ENCODE results near the gene TAAR2. TPM values are rescaled to one million over a fixed set of nuclear protein-coding genes. Genes with fewer than 3 reads are reported as not detected.
"Not testable (repeated sequence)": the region's sequence is repeated elsewhere in the genome, so short reads cannot be mapped to it uniquely, and the experiment has no call there.

TAAR2 gene
- total and polyA plus RNA-seq, 3 experiments from 2014 or later, result not detected

DNA sequence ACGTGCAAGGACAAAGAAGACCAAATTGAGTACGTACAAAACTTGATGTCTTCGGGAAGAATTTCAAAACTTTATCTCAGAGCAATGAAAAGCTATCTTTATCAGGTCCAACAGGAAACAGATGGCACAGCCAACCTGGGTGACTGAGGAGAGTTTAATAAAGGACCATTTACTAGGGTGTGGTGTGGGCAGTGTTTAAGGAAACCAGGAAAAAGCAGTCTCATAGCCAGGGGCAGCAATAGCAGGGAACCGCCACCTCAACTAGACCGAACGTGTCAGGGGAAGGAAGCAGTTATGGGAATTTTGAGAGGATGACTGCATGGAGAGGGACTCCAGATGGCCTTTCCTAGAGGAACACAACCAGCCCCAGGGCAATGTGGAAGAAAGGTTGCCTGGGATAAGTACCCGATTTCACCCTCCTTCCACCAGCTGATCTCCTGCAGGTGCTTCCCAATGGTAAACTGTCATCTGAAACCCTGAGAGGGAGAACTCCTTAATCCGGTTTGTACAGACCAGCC, 19.4 kb downstream of the TAAR2 start:
- no peak for DNase-seq
- Mint-ChIP-seq H3K27me3 (peaks cover 10 to 16% of the 10 kb centered on the region in 2 donors), H3K27ac (no peak overlapping the region), H3K4me3 (no peak overlapping the region), H3K36me3 (no peaks in the 10 kb centered on the region), H3K4me1 (no peaks in the 10 kb centered on the region), H3K9me3 (peaks cover 0 to 3% (median 0%) of the 10 kb centered on the region in 5 donors)
- no peak overlapping the region for H3K27ac ChIP-seq (ENCODE audit: low read depth, low read length)
- no peak overlapping the region for H3K4me3 ChIP-seq (ENCODE audit: low read length)
- no peaks in the 10 kb centered on the region for H3K36me3 ChIP-seq (ENCODE audit: insufficient read depth, low read length)
- no peaks in the 10 kb centered on the region for H3K9me3 ChIP-seq (ENCODE audit: low read length)
- no peaks in the 10 kb centered on the region for H3K27me3 ChIP-seq (ENCODE audit: insufficient read depth, low read length, poor library complexity, severe bottlenecking)
- POLR2A ChIA-PET, result no interaction called here
- CTCF ChIA-PET, result no interaction called here
- no peaks in the 10 kb centered on the region for H3K4me1 ChIP-seq (ENCODE audit: insufficient read depth, low read length)

DNA sequence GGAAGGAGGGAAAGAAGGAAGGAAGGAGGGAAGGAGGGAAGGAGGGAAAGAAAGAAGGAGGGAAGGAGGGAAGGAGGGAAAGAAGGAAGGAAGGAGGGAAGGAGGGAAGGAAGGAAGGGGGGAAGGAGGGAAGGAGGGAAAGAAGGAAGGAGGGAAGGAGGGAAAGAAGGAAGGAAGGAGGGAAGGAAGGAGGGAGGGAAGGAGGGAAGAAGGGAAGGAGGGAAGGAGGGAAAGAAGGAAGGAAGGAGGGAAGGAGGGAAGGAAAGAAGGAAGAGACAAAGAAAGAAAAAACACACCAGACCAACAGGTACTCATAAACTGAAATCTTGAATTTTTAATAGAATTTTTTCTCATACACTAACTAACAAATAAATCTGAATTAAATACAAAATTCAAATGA, 23.2 kb downstream of the TAAR2 start:
- H3K27ac ChIP-seq (ENCODE audit: low read depth, low read length); POLR2A ChIA-PET; H3K36me3 Mint-ChIP-seq: not testable (repeated sequence)

DNA sequence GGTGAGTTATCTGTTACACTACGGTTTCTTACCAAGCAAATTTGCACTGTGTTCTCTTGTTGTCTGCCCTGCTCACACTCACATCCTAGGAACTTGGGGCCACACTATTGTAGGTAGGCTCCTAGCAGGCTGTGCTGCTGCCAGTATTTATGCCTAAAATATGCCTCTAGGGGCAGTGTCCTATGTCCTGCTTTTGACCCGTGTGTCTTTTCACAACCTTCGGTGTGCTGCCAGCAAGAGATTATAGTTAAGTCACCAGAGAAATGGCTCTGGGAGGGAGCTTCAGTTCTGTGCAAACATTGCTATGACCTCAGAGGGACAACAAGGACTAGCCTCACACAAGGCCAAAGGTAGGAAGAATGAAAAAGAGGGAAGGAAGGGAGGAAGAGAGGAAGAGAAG, 25.6 kb downstream of the TAAR2 start:
- H3K9me3 ChIP-seq (ENCODE audit: low read length), result no peaks in the 10 kb centered on the region
- H3K36me3 ChIP-seq (ENCODE audit: insufficient read depth, low read length), result no peaks in the 10 kb centered on the region
- H3K9me3 Mint-ChIP-seq, result no peaks in the 10 kb centered on the region
- H3K27me3 Mint-ChIP-seq, result peaks cover 15 to 39% of the 10 kb centered on the region in 2 donors
- no peaks in the 10 kb centered on the region for H3K4me1 ChIP-seq (ENCODE audit: insufficient read depth, low read length)
- H3K36me3 Mint-ChIP-seq, result no peaks in the 10 kb centered on the region
- CTCF ChIA-PET, result interaction anchor here (1.1 kb wide), 1 partner anchor 200 kb away, joined by 3 read pairs; the partner anchor contains the start of gene SLC18B1
- H3K4me3 Mint-ChIP-seq, result no peak overlapping the region
- H3K27me3 ChIP-seq (ENCODE audit: insufficient read depth, low read length, poor library complexity, severe bottlenecking), result no peaks in the 10 kb centered on the region
- no peak for DNase-seq
- no peak overlapping the region for H3K4me3 ChIP-seq (ENCODE audit: low read length)
- no peaks in the 10 kb centered on the region for H3K4me1 Mint-ChIP-seq
- no peak overlapping the region for H3K27ac Mint-ChIP-seq
- no peak overlapping the region for H3K27ac ChIP-seq (ENCODE audit: low read depth, low read length)
- POLR2A ChIA-PET, result interaction anchor here (0.6 kb wide), 1 partner anchor 33 kb away, joined by 5 read pairs; no protein-coding TSS in a partner anchor

More for the DNA sequence above, 23.2 kb downstream of the TAAR2 start:
- H3K27me3 Mint-ChIP-seq, result peaks cover 18 to 30% of the 10 kb centered on the region in 2 donors
- H3K27me3 ChIP-seq (ENCODE audit: insufficient read depth, low read length, poor library complexity, severe bottlenecking); CTCF ChIA-PET; H3K27ac Mint-ChIP-seq; H3K4me3 ChIP-seq (ENCODE audit: low read length); H3K4me1 Mint-ChIP-seq; H3K4me3 Mint-ChIP-seq; H3K36me3 ChIP-seq (ENCODE audit: insufficient read depth, low read length); H3K4me1 ChIP-seq (ENCODE audit: insufficient read depth, low read length); DNase-seq; H3K9me3 Mint-ChIP-seq; H3K9me3 ChIP-seq (ENCODE audit: low read length): not testable (repeated sequence)

DNA sequence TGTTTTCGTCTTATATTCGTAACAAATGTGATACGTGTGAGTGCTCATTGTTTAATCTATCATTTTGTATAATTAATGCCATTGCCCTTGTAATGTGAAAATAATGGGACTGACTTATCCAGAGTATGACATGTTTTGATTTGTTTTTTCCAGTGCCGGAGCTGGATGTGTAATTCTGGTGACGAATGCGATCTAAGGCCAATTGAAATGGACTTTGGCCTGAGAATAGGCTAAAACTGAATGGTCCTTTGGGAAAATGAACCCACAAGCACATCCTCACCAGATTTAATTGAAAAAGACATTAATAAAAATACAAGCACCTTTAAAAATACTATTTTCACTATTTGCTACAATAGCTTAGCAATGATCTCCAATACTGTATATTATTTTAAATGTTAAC, 27.9 kb downstream of the TAAR2 start:
- Histone ChIP-seq H3K27ac (ENCODE audit: low read depth, low read length) (no peak overlapping the region), H3K9me3 (ENCODE audit: low read length) (no peaks in the 10 kb centered on the region), H3K27me3 (ENCODE audit: insufficient read depth, low read length, poor library complexity, severe bottlenecking) (no peaks in the 10 kb centered on the region), H3K36me3 (ENCODE audit: insufficient read depth, low read length) (no peaks in the 10 kb centered on the region), H3K4me3 (ENCODE audit: low read length) (no peak overlapping the region), H3K4me1 (ENCODE audit: insufficient read depth, low read length) (no peaks in the 10 kb centered on the region)
- H3K4me3 Mint-ChIP-seq, result no peak overlapping the region
- ChIA-PET POLR2A (no interaction called here), CTCF (no interaction called here)
- no peaks in the 10 kb centered on the region for H3K36me3 Mint-ChIP-seq
- H3K27me3 Mint-ChIP-seq, result peaks cover 16 to 41% of the 10 kb centered on the region in 2 donors
- no peaks in the 10 kb centered on the region for H3K4me1 Mint-ChIP-seq
- H3K27ac Mint-ChIP-seq, result no peak overlapping the region
- no peak for DNase-seq
- H3K9me3 Mint-ChIP-seq, result no peaks in the 10 kb centered on the region

DNA sequence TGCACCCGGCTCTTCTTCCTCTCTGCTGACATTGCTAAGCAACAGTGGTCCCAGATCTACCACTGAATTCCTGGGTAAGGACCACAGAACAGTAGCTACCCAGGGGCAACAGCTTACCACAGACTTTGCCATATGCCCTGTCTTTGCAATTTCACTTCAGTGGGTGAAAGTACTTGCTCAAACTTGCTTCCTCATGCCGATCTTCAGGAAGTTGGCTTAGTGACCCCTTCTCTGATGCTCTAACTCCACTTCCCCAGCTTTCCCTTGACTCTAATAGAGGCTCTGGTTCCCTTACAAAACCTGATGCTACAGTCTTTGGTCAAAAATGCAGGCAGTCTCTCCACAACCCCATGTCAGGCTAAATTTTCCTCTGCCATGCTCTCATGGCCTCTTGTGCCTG, 31.2 kb downstream of the TAAR2 start:
- no peaks in the 10 kb centered on the region for H3K27me3 ChIP-seq (ENCODE audit: insufficient read depth, low read length, poor library complexity, severe bottlenecking)
- ChIA-PET CTCF (no interaction called here), POLR2A (no interaction called here)
- peaks cover 10 to 33% of the 10 kb centered on the region in 2 donors for H3K27me3 Mint-ChIP-seq
- H3K36me3 Mint-ChIP-seq, result no peaks in the 10 kb centered on the region
- H3K4me3 Mint-ChIP-seq, result no peak overlapping the region
- H3K4me1 ChIP-seq (ENCODE audit: insufficient read depth, low read length), result no peaks in the 10 kb centered on the region
- H3K9me3 Mint-ChIP-seq, result no peaks in the 10 kb centered on the region
- no peak overlapping the region for H3K27ac Mint-ChIP-seq
- no peak overlapping the region for H3K27ac ChIP-seq (ENCODE audit: low read depth, low read length)
- DNase-seq, result no peak
- no peaks in the 10 kb centered on the region for H3K4me1 Mint-ChIP-seq
- no peaks in the 10 kb centered on the region for H3K9me3 ChIP-seq (ENCODE audit: low read length)
- no peak overlapping the region for H3K4me3 ChIP-seq (ENCODE audit: low read length)
- H3K36me3 ChIP-seq (ENCODE audit: insufficient read depth, low read length), result no peaks in the 10 kb centered on the region

DNA sequence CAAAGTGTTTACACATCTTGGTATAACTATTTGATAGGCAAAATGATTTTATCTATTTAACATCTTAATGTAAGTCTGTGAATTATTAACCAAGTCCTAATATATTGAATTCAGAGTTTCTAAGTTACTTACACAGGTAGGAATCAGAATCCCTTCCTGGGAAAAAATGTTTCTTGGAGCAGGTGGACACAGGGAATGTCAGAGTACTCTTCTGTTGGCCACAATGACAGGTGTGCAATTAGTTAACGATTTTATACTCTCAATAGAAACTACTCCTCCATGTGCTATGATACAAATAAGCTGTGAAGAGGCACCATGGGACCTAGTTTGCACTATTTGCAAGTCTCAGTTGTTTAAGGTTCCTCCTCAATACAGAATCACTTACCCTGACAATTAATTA, 33.7 kb downstream of the TAAR2 start:
- Histone ChIP-seq H3K27ac (ENCODE audit: low read depth, low read length) (no peak overlapping the region), H3K36me3 (ENCODE audit: insufficient read depth, low read length) (no peaks in the 10 kb centered on the region), H3K4me3 (ENCODE audit: low read length) (no peak overlapping the region), H3K27me3 (ENCODE audit: insufficient read depth, low read length, poor library complexity, severe bottlenecking) (no peaks in the 10 kb centered on the region), H3K9me3 (ENCODE audit: low read length) (no peaks in the 10 kb centered on the region), H3K4me1 (ENCODE audit: insufficient read depth, low read length) (no peaks in the 10 kb centered on the region)
- Mint-ChIP-seq H3K27me3 (peaks cover 14 to 26% of the 10 kb centered on the region in 2 donors), H3K9me3 (no peaks in the 10 kb centered on the region), H3K4me1 (no peaks in the 10 kb centered on the region), H3K36me3 (no peaks in the 10 kb centered on the region), H3K27ac (no peak overlapping the region), H3K4me3 (no peak overlapping the region)
- ChIA-PET POLR2A (no interaction called here), CTCF (interaction anchor here (1.1 kb wide), 1 partner anchor 27 kb away, joined by 4 read pairs; no protein-coding TSS in a partner anchor)
- DNase-seq, result no peak

DNA sequence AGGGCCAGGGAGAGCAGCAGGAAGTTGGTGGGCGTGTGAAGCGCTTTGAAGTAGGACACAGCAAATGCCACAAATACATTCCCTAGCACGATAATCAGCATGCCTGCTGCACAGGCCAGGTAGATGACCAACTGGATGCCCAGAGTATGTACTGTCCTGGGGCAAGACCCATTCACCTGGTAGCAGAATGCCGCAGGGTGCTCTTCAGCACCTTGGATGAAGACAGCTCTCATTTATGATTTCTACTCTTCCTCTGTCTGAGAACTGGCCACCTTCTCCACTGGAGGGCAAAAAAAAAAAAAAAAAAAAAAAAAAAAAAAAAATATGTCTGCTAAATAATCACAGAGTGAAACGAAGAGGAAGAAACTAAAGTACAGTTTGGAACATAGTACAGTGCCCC, 34.6 kb downstream of the TAAR2 start, which contains the start of gene TAAR5:
TAAR5 (minus strand) TSS at position 288 of the 400 bp plus-strand sequence; CDS start at position 233, 55 bp downstream.
- DNase-seq, result no peak
- H3K4me3 Mint-ChIP-seq, result no peak within 1 kb of the TSS
- no peak within 1 kb of the TSS for H3K27ac ChIP-seq (ENCODE audit: low read depth, low read length)
- ChIA-PET POLR2A (no interaction called here), CTCF (interaction anchor here (1.1 kb wide), 2 partner anchors 28 to 30 kb away, joined by 4 read pairs; no protein-coding TSS in a partner anchor)
- H3K4me3 ChIP-seq (ENCODE audit: low read length), result no peak within 1 kb of the TSS
- peaks cover 14 to 25% of the 10 kb centered on the region in 2 donors for H3K27me3 Mint-ChIP-seq
- no peaks in the 10 kb centered on the region for H3K36me3 Mint-ChIP-seq
- no peak within 1 kb of the TSS for H3K27ac Mint-ChIP-seq
- no peaks in the 10 kb centered on the region for H3K27me3 ChIP-seq (ENCODE audit: insufficient read depth, low read length, poor library complexity, severe bottlenecking)
- no peaks in the 10 kb centered on the region for H3K4me1 ChIP-seq (ENCODE audit: insufficient read depth, low read length)
- H3K4me1 Mint-ChIP-seq, result no peaks in the 10 kb centered on the region
- no peaks in the 10 kb centered on the region for H3K9me3 ChIP-seq (ENCODE audit: low read length)
- H3K36me3 ChIP-seq (ENCODE audit: insufficient read depth, low read length), result no peaks in the 10 kb centered on the region
- H3K9me3 Mint-ChIP-seq, result no peaks in the 10 kb centered on the region

DNA sequence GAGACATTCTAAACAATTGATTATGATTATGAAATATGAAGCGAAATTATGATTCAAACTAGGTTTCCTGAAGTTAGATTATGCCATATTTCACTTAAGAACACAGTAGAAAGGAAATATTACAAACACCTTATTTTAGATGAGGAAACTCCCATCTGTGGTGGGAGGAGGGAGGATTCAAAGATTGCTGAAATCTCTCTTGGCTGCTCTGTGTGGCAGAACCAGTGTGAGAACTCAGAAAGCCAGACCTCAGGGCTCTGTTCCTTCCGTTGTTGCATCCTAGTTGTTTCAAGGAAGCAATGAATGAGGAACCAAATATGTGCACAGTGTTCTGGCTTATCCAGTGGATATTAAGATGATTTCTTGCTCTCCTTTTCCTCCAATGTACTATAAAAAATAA, 36.7 kb downstream of the TAAR2 start:
- Mint-ChIP-seq H3K9me3 (no peaks in the 10 kb centered on the region), H3K4me3 (no peak overlapping the region), H3K36me3 (no peaks in the 10 kb centered on the region), H3K27ac (no peak overlapping the region), H3K27me3 (peaks cover 11 to 18% of the 10 kb centered on the region in 2 donors), H3K4me1 (no peaks in the 10 kb centered on the region)
- Histone ChIP-seq H3K9me3 (ENCODE audit: low read length) (no peaks in the 10 kb centered on the region), H3K27me3 (ENCODE audit: insufficient read depth, low read length, poor library complexity, severe bottlenecking) (no peaks in the 10 kb centered on the region), H3K4me3 (ENCODE audit: low read length) (no peak overlapping the region), H3K4me1 (ENCODE audit: insufficient read depth, low read length) (no peaks in the 10 kb centered on the region), H3K27ac (ENCODE audit: low read depth, low read length) (no peak overlapping the region), H3K36me3 (ENCODE audit: insufficient read depth, low read length) (no peaks in the 10 kb centered on the region)
- ChIA-PET CTCF (no interaction called here), POLR2A (no interaction called here)
- DNase-seq, result no peak

All from CD8-positive, alpha-beta memory T cell (primary cell).